Activated T-cell treated with anti-CD3 and anti-CD28 coated beads for 48 hours (primary cell): ENCODE measurements around the gene TNPO1.
"Not testable (repeated sequence)": the region's sequence is repeated elsewhere in the genome, so short reads cannot be mapped to it uniquely, and the experiment has no call there.

ENCODE experiments used
- DNase-seq: peaks from one replicate; pipeline ENCODE4 v3.0.0-alpha.2; 2020; ENCODE audit warnings: low read depth

TNPO1 gene

GRCh38 chr5:72816284-72817075, at the start of gene TNPO1:
TNPO1 (plus strand) TSS chr5:72816661; CDS start chr5:72816738, 77 bp downstream.
- DNase-seq = peak; percentile 78

DNA sequence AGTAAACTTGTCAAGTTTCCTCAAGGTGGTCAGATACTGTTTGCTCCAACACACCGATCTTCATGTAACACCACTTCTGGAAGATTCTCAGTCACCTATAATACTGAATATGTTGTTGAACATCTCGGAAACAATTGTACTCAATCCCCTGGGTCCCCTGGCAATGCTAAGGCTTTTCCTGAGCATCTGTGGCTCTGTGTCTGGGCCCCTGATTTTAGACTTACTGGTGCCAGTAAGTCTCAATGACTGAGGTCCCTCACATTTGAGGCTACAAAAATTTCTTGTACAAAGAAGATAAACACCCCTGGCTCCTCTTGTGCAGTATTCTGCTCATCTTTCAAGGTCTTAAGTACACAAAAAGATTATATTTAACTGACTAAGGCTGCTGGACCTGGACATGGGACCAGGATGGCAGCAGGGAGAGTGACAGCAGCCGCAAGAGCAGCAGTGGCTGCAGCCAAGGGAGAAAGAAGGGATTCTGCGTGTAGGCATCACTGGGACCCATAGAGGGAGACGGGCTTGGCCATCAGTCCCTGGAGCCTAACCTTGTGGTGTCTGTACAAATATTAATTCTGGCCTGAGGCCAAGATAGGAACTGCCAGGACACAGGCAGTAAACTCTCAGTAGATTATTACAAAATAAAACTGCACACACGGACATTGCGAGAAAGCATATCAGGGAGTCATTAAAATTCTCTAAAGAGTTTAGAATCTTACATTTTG, 49.0 kb upstream of the TNPO1 start:
- no peak for DNase-seq

- no peak for DNase-seq
Measured at GRCh38 chr5:72770266-72770665, 46.2 kb upstream of the TNPO1 start.

GRCh38 chr5:72776684-72777083, 39.8 kb upstream of the TNPO1 start:
- DNase-seq = no peak

DNA sequence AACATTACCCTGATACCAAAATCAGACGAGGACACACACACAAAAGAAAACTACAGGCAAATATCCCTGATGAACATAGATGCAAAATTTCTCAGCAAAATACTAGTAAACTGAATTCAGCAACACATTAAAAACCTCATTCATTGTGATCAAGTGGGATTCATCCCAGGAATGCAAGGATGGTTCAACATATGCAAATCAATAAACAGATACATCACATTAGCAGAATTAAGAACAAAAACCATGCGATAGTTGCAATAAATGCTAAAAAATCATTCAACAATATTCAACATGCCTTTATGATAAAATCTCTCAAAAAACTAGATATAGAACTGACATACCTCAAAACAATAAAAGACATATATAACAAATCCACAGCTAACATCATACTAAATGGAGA, 36.9 kb upstream of the TNPO1 start:
- no peak for DNase-seq

GRCh38 chr5:72783354-72783753, 33.1 kb upstream of the TNPO1 start:
- no peak for DNase-seq

- DNase-seq = no peak
Measured at GRCh38 chr5:72784129-72784528, 32.3 kb upstream of the TNPO1 start.

DNA sequence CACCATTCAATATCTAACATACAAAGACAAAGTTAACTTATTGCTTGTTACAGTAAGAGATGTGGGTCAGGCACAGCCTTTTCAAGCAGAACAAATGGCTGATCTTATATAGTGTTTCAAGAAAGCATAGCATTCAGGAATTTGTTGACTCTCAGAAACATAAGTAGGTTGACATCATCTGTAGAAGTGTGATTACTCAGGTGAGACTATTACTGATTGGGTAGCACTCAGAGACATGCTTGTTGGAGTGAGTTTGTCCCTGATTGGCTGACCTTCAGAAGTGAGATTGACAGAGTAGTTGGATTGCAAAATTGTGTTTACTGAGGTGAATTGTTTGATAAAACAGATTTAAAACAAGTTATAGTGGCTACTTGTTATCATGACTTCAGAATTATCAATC, 30.7 kb upstream of the TNPO1 start:
- DNase-seq = no peak

DNA sequence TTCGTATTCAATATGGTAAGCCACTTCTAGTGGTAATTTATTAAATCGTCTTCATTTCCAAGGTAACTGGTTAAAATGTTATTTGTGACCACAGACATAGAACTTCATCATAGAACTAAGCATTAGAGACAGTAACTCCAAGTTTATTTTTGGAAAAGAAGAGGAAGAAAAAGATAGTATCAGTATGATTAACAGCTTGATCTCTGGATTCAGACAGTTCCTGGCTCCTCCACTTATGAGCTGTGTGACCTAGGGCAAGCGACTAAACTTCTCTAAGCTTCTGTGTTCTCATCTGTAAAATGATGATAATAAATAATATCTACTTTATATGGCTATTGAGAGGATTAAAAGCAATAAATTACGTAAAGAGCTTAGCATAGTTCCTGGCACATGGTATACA, 29.8 kb upstream of the TNPO1 start:
- DNase-seq = no peak

- DNase-seq = no peak
Measured at GRCh38 chr5:72788866-72789505, 27.5 kb upstream of the TNPO1 start.

GRCh38 chr5:72790186-72790585, 26.3 kb upstream of the TNPO1 start:
- DNase-seq = no peak

GRCh38 chr5:72792662-72793061, 23.8 kb upstream of the TNPO1 start:
- not testable (repeated sequence) for DNase-seq

GRCh38 chr5:72796001-72796400, 20.5 kb upstream of the TNPO1 start:
- DNase-seq = no peak

DNA sequence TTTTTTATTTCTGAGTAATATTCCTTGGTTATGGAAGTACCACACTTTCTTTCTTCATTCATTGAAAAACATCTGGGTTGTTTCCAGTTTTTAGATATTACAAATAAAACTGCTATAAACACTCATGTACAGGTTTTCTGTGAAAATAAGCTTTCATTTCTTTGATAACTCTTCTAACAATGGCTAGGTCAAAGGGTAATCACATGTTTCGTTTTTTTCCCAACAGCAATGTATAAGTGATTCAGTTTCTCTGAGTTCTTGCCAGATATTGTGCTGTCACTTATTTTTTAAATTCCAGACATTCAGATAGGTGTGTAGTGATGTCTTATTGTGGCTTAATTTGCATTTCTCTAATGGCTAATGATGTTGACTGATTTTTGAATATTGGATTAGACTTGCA, 16.7 kb upstream of the TNPO1 start:
- no peak for DNase-seq

GRCh38 chr5:72808637-72809036, 7.8 kb upstream of the TNPO1 start:
- not testable (repeated sequence) for DNase-seq

GRCh38 chr5:72811849-72812248, 4.6 kb upstream of the TNPO1 start:
- DNase-seq = no peak

DNA sequence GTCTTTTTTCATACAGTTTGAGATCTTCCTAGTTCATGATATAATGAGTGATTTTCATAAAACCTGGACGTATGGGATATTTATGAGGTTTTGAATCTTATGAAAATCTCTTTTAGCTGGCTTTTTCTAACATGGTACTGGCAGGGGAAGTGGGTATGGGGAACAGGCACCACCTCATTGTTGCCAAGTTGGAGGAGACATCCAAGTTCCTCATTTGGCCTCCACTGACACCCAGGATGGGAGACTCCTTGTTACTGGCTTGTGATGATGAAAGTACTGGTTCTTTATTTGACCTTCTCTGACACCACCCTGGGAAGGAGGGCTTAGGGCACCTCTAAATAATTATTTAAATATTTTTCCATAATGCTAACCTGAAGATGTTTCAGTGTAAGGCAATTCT, 4.0 kb upstream of the TNPO1 start:
- DNase-seq = no peak

DNA sequence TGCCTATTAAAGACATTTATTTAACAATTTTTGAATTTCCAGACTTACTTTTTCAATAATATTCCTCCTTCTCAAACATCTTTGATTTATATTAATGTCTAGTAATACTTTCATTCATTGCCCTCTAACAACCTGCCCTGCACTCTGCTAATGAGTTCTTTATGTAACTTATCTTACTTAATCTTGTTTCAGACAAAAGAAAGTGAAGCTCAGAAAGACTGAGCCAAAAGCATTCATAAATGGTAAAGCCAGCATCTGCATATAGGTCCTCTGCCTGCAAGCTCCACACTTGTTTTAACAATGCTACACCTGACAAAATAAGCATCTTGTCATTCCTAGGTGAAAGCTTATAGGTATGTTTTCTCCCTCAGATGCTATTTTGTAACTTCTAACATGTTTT, 2.4 kb upstream of the TNPO1 start:
- DNase-seq = no peak

GRCh38 chr5:72814864-72815263, 1.6 kb upstream of the TNPO1 start:
- DNase-seq = no peak

DNA sequence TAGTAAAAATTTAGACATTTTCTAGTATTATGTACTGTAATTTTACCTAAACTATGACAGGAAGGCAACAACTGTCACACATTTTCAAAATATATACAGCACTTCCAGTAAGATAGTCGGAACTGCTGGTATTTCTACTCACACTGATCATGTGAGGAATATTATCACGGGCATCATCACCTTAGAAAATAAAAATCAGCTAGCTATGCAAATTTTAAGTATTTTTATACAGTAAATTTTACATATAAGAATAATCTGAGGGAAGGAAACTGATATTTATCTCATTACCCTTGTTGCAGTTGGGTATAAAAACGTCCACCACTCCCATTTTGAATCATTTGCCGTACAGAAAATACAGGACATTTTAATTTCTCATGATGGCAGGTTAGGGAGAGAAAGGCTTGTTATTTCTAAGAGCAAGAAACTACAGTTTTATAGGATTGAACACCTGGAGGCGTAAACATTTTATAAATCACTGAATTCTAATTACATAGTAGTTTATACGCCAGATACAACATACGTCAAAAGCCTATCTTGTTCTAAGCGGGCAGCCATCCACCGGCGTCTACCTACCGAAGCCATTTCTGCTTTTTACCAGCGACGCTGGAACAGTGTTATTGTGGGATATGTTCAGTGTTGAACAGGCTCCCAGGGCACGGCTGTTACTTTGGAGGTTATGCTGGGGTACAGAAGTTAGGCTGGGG, 729 bp upstream of the TNPO1 start:
- no peak for DNase-seq

- peak; percentile 15 for DNase-seq
Measured at GRCh38 chr5:72817076-72817481, 618 bp downstream of the TNPO1 start.

DNA sequence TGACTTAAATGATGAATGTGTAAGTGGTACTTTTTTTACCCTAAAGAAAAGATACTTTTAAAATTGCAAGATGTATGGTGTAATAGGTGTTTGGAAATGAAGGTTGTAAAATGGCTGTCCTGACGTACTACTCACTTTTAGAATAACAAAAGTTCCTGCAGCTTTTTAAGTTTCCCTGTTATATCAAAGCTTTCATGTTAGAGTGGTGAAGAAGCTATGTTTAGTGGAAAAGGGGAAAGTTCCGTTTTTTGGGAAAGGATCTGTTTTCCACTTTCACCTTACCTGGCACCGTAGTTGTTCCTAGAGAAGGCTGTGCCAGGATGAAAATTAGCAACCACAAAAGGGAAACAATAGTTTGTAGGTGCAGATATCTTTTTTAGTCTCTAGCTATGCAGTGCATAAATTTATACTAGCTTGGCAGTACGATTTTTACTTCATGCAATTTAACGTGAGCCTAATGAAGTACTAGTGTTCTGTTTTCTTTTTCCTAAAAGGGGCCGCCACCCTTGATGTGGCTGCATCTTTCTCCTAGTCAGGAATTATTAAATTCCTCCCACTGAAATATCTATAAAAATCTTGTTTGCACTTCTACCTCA, 1.3 kb downstream of the TNPO1 start:
- DNase-seq = no peak
